HCT116 (cell line): ENCODE results near the gene EID2B. TPM values are rescaled to one million over a fixed set of nuclear protein-coding genes. Genes with fewer than 3 reads are reported as not detected.

ENCODE experiments used
- ATAC-seq: fragments of 200-7000 bp; cut with Tn5 transposase; 2 replicates; pipeline ENCODE4 v1.9.1; 2020; ENCODE audit warnings: mild to moderate bottlenecking, moderate library complexity
- BruUV-seq: library from RNA; stranded (reverse); fragments of 400-500 nt; replicated peaks from 2 replicates; lab custom pipeline; 2021; lab: Mats Ljungman, UMichigan
- CTCF ChIA-PET: fragments of 300-600 bp; sonication (Branson Sonifier 250); formaldehyde crosslinking; loops from one replicate; lab custom pipeline; 2021; ENCODE audit warnings: antibody characterized with exemption; lab: Charles Lee
- POLR2A ChIA-PET: fragments of 300-600, 350-600 bp; sonication (Branson Sonifier 250); formaldehyde crosslinking; loops from one replicate; lab custom pipeline; 2021; ENCODE audit warnings: antibody characterized with exemption; lab: Charles Lee
- RAD21 ChIA-PET, 2 experiments: fragments of 300-600 bp; sonication (Branson Sonifier 250); formaldehyde crosslinking; loops; one replicate each; lab custom pipeline; 2023; ENCODE audit warnings: low total read pairs in 2 of 2; ENCODE audit not compliant: uncharacterized antibody in 2 of 2, unreplicated experiment in 2 of 2, low non-redundant PET in 1 of 2; lab: Charles Lee
- DNase-seq: peaks from one replicate; pipeline ENCODE4 v3.0.0-alpha.2; 2010; ENCODE audit warnings: low read depth, low spot score
- H2AFZ ChIP-seq: fragments of 200-600 bp; shearing (Covaris generic), sonication (generic); 2 replicates; pipeline ENCODE4 v1.6.1; 2017; ENCODE audit warnings: low read depth, mixed run types, mixed read lengths, antibody characterized with exemption, low read length; ENCODE audit not compliant: poor library complexity, severe bottlenecking
- H3K27ac ChIP-seq: 2 replicates; pipeline ENCODE4 v1.5.1; 2012; ENCODE audit warnings: low read depth, low read length
- H3K27me3 ChIP-seq: fragments of 200-600 bp; sonication (generic); 2 replicates; pipeline ENCODE4 v1.6.1; 2016; ENCODE audit warnings: mixed run types, low read length, mixed read lengths; ENCODE audit not compliant: insufficient read depth
- H3K36me3 ChIP-seq, 2 experiments: fragments of 200-500 bp in 1 of 2; fragments of 200-600 bp in 1 of 2; sonication (Bioruptor generic) in 1 of 2; sonication (generic) in 1 of 2; 2 replicates each; pipeline versions ENCODE4 v1.5.1 to v1.6.1; 2014 to 2016; ENCODE audit warnings: low read length in 2 of 2, inconsistent platforms in 1 of 2, mixed read lengths in 1 of 2, mixed run types in 1 of 2; ENCODE audit not compliant: insufficient read depth in 2 of 2, control insufficient read depth in 1 of 2
- H3K4me1 ChIP-seq, 2 experiments: fragments of 200-600 bp in 1 of 2; sonication (generic) in 1 of 2; 2 replicates each; pipeline versions ENCODE4 v1.5.1 to v1.6.1; 2012 to 2017; ENCODE audit warnings: low read length in 2 of 2, inconsistent platforms in 1 of 2, mild to moderate bottlenecking in 1 of 2, mixed read lengths in 1 of 2, mixed run types in 1 of 2, moderate library complexity in 1 of 2; ENCODE audit not compliant: insufficient read depth in 2 of 2, control insufficient read depth in 1 of 2
- H3K4me2 ChIP-seq: fragments of 200-600 bp; sonication (generic); 2 replicates; pipeline ENCODE4 v1.6.1; 2017; ENCODE audit warnings: mixed run types, low read length, mixed read lengths
- H3K4me3 ChIP-seq, 2 experiments: fragments of 200-600 bp in 1 of 2; sonication (generic) in 1 of 2; replicated peaks in 1 of 2; 2 replicates each; pipeline ENCODE4 v1.5.1; 2011 to 2016; ENCODE audit warnings: low read length in 2 of 2, control low read depth in 1 of 2, low read depth in 1 of 2, mild to moderate bottlenecking in 1 of 2, mixed read lengths in 1 of 2, mixed run types in 1 of 2
- H3K79me2 ChIP-seq: fragments of 200-600 bp; sonication (generic); 2 replicates; pipeline ENCODE4 v1.6.1; 2017; ENCODE audit warnings: mild to moderate bottlenecking, mixed run types, low read length, moderate library complexity, mixed read lengths; ENCODE audit not compliant: insufficient read depth
- H3K9ac ChIP-seq: fragments of 200-600 bp; sonication (generic); 2 replicates; pipeline ENCODE4 v1.6.1; 2016; ENCODE audit warnings: low read length, mixed read lengths
- H3K9me2 ChIP-seq: fragments of 200-600 bp; sonication (generic), shearing (Covaris generic); 2 replicates; pipeline ENCODE4 v1.6.1; 2017; ENCODE audit warnings: mixed run types, mild to moderate bottlenecking, moderate library complexity; ENCODE audit not compliant: insufficient read depth
- H3K9me3 ChIP-seq, 2 experiments: fragments of 200-500 bp in 1 of 2; fragments of 200-600 bp in 1 of 2; sonication (Bioruptor generic) in 1 of 2; sonication (generic) in 1 of 2; 2 replicates each; pipeline ENCODE4 v1.6.1; 2014 to 2017; ENCODE audit warnings: low read length in 2 of 2, mixed read lengths in 2 of 2, inconsistent platforms in 1 of 2, low read depth in 1 of 2, mild to moderate bottlenecking in 1 of 2, mixed run types in 1 of 2, moderate library complexity in 1 of 2; ENCODE audit not compliant: control insufficient read depth in 1 of 2, insufficient read depth in 1 of 2
- H4K20me1 ChIP-seq: fragments of 200-600 bp; sonication (generic), shearing (Covaris generic); 2 replicates; pipeline ENCODE4 v1.6.1; 2017; ENCODE audit warnings: mixed run types, mild to moderate bottlenecking, moderate library complexity; ENCODE audit not compliant: insufficient read depth
- CBX3 ChIP-seq: IDR thresholded peaks from 2 replicates; pipeline ENCODE4 v1.6.1; 2012; ENCODE audit warnings: low read depth
- CEBPB ChIP-seq: IDR thresholded peaks from 2 replicates; pipeline ENCODE4 v1.6.1; 2012; ENCODE audit warnings: low read depth
- EGR1 ChIP-seq: IDR thresholded peaks from 2 replicates; pipeline ENCODE4 v1.6.1; 2012; ENCODE audit warnings: low read depth
- ELF1 ChIP-seq: IDR thresholded peaks from 2 replicates; pipeline ENCODE4 v1.6.1; 2012; ENCODE audit warnings: low read depth, borderline replicate concordance
- EZH2 ChIP-seq: fragments of 200-600 bp; sonication (generic); IDR thresholded peaks from 2 replicates; pipeline ENCODE4 v1.6.1; 2017; ENCODE audit warnings: antibody characterized with exemption, mixed run types
- FOSL1 ChIP-seq: IDR thresholded peaks from 2 replicates; pipeline ENCODE4 v1.6.1; 2012; ENCODE audit warnings: low read depth
- JUND ChIP-seq: IDR thresholded peaks from 2 replicates; pipeline ENCODE4 v1.6.1; 2012
- POLR2AphosphoS5 ChIP-seq: IDR thresholded peaks from 2 replicates; pipeline ENCODE4 v1.6.1; 2011; ENCODE audit warnings: mild to moderate bottlenecking, low read depth, low read length, moderate library complexity
- RAD21 ChIP-seq: IDR thresholded peaks from 2 replicates; pipeline ENCODE4 v1.6.1; 2012; ENCODE audit warnings: low read depth, mild to moderate bottlenecking
- SIN3A ChIP-seq: IDR thresholded peaks from 2 replicates; pipeline ENCODE4 v1.6.1; 2012; ENCODE audit warnings: low read depth
- SRF ChIP-seq: IDR thresholded peaks from 2 replicates; pipeline ENCODE4 v1.6.1; 2012; ENCODE audit warnings: low read depth
- TCF7L2 ChIP-seq: IDR thresholded peaks from 2 replicates; pipeline ENCODE4 v1.7.0; 2011; ENCODE audit warnings: borderline replicate concordance, inconsistent platforms; ENCODE audit not compliant: insufficient read depth, insufficient read length; ENCODE audit errors: extremely low read depth
- YY1 ChIP-seq: IDR thresholded peaks from 2 replicates; pipeline ENCODE4 v1.6.1; 2011; ENCODE audit warnings: low read length, low read depth, moderate library complexity, mild to moderate bottlenecking; ENCODE audit not compliant: insufficient replicate concordance; ENCODE audit errors: extremely low read depth
- ZFX ChIP-seq: fragments of 450-650 bp; IDR thresholded peaks from 2 replicates; pipeline ENCODE4 v1.6.1; 2017
- ZNF274 ChIP-seq: fragments of 200-500 bp; sonication (Bioruptor generic); IDR thresholded peaks from 2 replicates; pipeline ENCODE4 v1.6.1; 2014; ENCODE audit warnings: mild to moderate bottlenecking, low read depth, low read length, inconsistent platforms
- intact Hi-C: fragments of 100-400 bp; cut with micrococcal nuclease; formaldehyde crosslinking; loops from 2 replicates; pipeline ENCODE4 v1.10.0; 2022
- total RNA-seq: library from RNA; stranded (reverse); gene quantifications from one replicate; pipeline ENCODE4 v1.2.1, GENCODE V29; 2021; ENCODE audit not compliant: unreplicated experiment
- TF ChIP-seq, protein P1 (sequence below): IDR thresholded peaks from 2 replicates; pipeline ENCODE4 v1.6.1; 2011; ENCODE audit warnings: mild to moderate bottlenecking, low read length, moderate library complexity; ENCODE audit not compliant: insufficient replicate concordance; ENCODE audit errors: extremely low read depth
- TF ChIP-seq, protein P2 (sequence below), 3 experiments: fragments of 200-600 bp in 1 of 3; sonication (generic) in 1 of 3; IDR thresholded peaks in 2 of 3; conservative IDR thresholded peaks in 1 of 3; 2 replicates each; pipeline ENCODE4 v1.5.1; 2012 to 2017; ENCODE audit warnings: low read depth in 2 of 3, low read length in 2 of 3, antibody characterized with exemption in 1 of 3, borderline replicate concordance in 1 of 3, control low read depth in 1 of 3, mild to moderate bottlenecking in 1 of 3, mixed read lengths in 1 of 3, mixed run types in 1 of 3, moderate library complexity in 1 of 3; ENCODE audit not compliant: insufficient read depth in 1 of 3
- TF ChIP-seq, protein P3 (sequence below): IDR thresholded peaks from 2 replicates; pipeline ENCODE4 v1.6.1; 2012
- TF ChIP-seq, protein P4 (sequence below): IDR thresholded peaks from 2 replicates; pipeline ENCODE4 v1.6.1; 2012

Gene EID2B
- total RNA-seq, 1 experiment from 2014 or later, result 1.2 TPM

DNA sequence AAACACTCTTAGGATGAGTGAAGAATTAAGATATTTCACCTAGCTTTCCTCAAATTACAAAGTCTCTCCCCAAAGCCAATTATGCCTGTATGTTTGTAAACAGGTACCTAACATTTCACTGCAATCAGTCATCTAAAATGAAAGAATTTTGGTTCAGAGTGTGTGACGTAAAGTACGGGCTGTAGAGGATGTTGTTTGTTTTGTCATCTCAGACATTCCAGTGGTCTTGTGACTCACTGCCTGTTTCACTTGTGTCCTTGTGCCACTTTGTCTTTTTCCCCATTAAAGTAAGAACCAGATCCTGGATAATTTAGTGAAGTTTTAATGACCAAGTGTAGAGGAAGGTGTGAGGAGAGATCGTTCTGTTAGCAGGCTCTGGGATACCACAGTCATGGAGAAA, 36.0 kb upstream of the EID2B start:
- Histone ChIP-seq H3K4me2 (no peak overlapping the region; the same call in 1 of the 2 replicates), H3K4me3 (no peak overlapping the region), H3K79me2 (no peaks in the 10 kb centered on the region), H3K9me3 (0 out of 4 replicates have a peak, but pooled peaks cover 0 to 2% of the 10 kb centered on the region in 2 experiments), H2AFZ (no peak overlapping the region), H3K27ac (no peak overlapping the region), H3K4me1 (peaks cover 0 to 3% of the 10 kb centered on the region in 2 experiments; a peak in 2 of 4 replicates), H4K20me1 (no peaks in the 10 kb centered on the region), H3K9ac (no peak overlapping the region), H3K36me3 (no peaks in the 10 kb centered on the region), H3K27me3 (peaks cover 20% of the 10 kb centered on the region), H3K9me2 (no peaks in the 10 kb centered on the region)
- intact Hi-C loops, result loop anchor here (10.0 kb wide), 1 partner anchor 46 kb away; no protein-coding TSS in a partner anchor
- DNase-seq (no peak), ATAC-seq (no peak)
- BruUV-seq, result no TSS peak
- ChIA-PET CTCF (no interaction called here), RAD21 (no interaction called here), POLR2A (no interaction called here)
- TF ChIP-seq, protein P1, sequence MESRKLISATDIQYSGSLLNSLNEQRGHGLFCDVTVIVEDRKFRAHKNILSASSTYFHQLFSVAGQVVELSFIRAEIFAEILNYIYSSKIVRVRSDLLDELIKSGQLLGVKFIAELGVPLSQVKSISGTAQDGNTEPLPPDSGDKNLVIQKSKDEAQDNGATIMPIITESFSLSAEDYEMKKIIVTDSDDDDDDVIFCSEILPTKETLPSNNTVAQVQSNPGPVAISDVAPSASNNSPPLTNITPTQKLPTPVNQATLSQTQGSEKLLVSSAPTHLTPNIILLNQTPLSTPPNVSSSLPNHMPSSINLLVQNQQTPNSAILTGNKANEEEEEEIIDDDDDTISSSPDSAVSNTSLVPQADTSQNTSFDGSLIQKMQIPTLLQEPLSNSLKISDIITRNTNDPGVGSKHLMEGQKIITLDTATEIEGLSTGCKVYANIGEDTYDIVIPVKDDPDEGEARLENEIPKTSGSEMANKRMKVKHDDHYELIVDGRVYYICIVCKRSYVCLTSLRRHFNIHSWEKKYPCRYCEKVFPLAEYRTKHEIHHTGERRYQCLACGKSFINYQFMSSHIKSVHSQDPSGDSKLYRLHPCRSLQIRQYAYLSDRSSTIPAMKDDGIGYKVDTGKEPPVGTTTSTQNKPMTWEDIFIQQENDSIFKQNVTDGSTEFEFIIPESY, result no peak
- TF ChIP-seq POLR2AphosphoS5 (no peak), SIN3A (no peak), TCF7L2 (no peak), JUND (no peak), EZH2 (no peak), ELF1 (no peak), SRF (no peak), RAD21 (no peak), CEBPB (no peak), ZNF274 (no peak), FOSL1 (no peak), EGR1 (no peak), YY1 (no peak), CBX3 (no peak), ZFX (no peak)
- TF ChIP-seq, protein P2, sequence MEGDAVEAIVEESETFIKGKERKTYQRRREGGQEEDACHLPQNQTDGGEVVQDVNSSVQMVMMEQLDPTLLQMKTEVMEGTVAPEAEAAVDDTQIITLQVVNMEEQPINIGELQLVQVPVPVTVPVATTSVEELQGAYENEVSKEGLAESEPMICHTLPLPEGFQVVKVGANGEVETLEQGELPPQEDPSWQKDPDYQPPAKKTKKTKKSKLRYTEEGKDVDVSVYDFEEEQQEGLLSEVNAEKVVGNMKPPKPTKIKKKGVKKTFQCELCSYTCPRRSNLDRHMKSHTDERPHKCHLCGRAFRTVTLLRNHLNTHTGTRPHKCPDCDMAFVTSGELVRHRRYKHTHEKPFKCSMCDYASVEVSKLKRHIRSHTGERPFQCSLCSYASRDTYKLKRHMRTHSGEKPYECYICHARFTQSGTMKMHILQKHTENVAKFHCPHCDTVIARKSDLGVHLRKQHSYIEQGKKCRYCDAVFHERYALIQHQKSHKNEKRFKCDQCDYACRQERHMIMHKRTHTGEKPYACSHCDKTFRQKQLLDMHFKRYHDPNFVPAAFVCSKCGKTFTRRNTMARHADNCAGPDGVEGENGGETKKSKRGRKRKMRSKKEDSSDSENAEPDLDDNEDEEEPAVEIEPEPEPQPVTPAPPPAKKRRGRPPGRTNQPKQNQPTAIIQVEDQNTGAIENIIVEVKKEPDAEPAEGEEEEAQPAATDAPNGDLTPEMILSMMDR (IDR thresholded peaks at IDR 0.05 in 2 of 3, conservative IDR thresholded peaks at IDR 0.05 in 1 of 3; ENCODE audit: borderline replicate concordance in 1 of 3, insufficient read depth in 1 of 3, low read depth in 2 of 3, low read length in 2 of 3), result no peak
- TF ChIP-seq, protein P3, sequence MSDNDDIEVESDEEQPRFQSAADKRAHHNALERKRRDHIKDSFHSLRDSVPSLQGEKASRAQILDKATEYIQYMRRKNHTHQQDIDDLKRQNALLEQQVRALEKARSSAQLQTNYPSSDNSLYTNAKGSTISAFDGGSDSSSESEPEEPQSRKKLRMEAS, result no peak
- TF ChIP-seq, protein P4, sequence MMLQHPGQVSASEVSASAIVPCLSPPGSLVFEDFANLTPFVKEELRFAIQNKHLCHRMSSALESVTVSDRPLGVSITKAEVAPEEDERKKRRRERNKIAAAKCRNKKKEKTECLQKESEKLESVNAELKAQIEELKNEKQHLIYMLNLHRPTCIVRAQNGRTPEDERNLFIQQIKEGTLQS, result no peak
